ENCODE data around the gene BTF3L4.

Gene BTF3L4

DNA sequence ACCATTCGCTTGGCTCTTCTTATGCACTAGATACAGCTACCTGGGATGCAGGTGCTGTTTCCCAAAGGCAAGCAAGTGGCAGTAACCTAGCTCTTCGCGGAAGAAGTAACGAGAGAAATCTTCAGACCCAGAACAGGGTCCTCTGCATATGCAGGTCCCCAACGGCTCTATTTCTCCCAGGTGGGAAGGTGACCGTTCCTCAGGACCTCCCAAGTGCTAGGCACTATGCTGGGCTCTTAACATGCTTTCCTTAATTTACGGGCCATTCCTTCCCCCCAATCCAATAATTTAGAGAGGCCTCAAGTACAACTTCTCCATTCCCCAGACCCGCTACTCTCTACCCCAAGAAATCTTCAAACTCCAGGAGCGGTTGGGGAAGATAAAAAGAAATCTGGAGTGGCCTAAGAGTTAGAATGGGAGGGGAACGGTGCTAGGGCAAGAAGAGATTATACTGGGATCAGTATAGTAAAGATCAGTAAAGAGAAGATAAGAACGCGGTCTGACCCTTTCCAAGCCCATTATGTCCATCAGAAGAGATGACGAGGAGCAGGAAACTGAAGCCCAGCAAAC, 1.5 kb upstream of the BTF3L4 start:
- Histone ChIP-seq H3K36me3 (ENCODE audit: control insufficient read depth, insufficient read depth, low read length) (no peaks in the 10 kb centered on the region), H3K9me3 (ENCODE audit: control insufficient read depth, low read length) (no peaks in the 10 kb centered on the region), H2AFZ (peak overlapping the region; percentile 86), H3K9ac (no peak overlapping the region), H3K27me3 (ENCODE audit: control insufficient read depth, insufficient read depth, low read length) (no peaks in the 10 kb centered on the region), H3K4me1 (peaks cover 3% of the 10 kb centered on the region), H3K4me3 (ENCODE audit: low read depth, low read length) (peak overlapping the region; percentile 92), H3K4me2 (ENCODE audit: low read length) (peak overlapping the region; percentile 90), H3K79me2 (peaks cover 8% of the 10 kb centered on the region), H3K27ac (peak overlapping the region; percentile 81)
- TF ChIP-seq, protein P1, sequence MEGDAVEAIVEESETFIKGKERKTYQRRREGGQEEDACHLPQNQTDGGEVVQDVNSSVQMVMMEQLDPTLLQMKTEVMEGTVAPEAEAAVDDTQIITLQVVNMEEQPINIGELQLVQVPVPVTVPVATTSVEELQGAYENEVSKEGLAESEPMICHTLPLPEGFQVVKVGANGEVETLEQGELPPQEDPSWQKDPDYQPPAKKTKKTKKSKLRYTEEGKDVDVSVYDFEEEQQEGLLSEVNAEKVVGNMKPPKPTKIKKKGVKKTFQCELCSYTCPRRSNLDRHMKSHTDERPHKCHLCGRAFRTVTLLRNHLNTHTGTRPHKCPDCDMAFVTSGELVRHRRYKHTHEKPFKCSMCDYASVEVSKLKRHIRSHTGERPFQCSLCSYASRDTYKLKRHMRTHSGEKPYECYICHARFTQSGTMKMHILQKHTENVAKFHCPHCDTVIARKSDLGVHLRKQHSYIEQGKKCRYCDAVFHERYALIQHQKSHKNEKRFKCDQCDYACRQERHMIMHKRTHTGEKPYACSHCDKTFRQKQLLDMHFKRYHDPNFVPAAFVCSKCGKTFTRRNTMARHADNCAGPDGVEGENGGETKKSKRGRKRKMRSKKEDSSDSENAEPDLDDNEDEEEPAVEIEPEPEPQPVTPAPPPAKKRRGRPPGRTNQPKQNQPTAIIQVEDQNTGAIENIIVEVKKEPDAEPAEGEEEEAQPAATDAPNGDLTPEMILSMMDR (IDR thresholded peaks at IDR 0.05) = no peak

DNA sequence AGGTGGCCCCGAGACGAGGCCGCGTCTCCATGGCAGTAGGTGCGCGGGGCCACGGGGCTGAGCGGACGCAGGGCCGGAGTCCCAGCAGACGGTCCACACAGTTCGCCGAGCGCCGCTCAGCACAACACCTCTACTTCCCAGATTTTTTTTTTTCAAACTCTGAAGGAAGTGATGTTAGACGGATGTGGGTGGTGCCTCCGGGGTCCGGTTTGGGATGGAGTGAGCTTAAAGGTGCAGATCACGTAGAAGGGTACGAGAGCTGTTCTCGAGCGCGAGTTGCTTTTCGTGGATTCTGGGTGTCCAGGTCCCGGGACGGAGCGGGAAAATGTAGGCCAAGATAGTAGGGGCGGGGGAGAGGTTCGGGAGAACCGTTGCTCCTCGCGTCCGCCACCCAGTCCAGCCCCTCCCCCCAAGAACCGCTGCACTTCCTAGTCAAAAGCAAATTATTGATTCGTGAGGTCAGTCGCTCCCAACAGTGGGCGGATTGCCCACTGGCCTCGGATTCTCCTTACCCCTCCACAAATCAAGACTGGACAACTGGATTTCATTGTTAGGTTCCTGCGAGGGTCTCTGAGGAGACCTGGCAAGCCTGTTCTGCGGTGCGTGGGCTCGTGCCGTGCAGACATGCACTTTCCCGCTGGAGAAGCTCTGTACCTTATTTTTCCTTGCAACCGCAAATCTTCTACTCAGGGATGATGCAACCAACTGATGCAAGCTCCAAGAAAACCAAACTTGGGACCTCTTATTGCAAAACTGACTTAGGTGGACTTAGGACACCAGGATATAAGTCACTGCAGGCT, 829 bp upstream of the BTF3L4 start, which contains the start of gene TXNDC12:
Gene TXNDC12 (minus strand): TSS at position 126 of the 800 bp plus-strand sequence. CDS start 95 bp downstream, at position 31.
- Histone ChIP-seq H3K4me2 (ENCODE audit: low read length) (peak within 1 kb of the TSS; percentile 90), H3K79me2 (peaks cover 8% of the 10 kb centered on the region), H3K9ac (no peak within 1 kb of the TSS), H3K4me1 (peaks cover 3% of the 10 kb centered on the region), H3K9me3 (ENCODE audit: control insufficient read depth, low read length) (no peaks in the 10 kb centered on the region), H3K27me3 (ENCODE audit: control insufficient read depth, insufficient read depth, low read length) (no peaks in the 10 kb centered on the region), H2AFZ (peak within 1 kb of the TSS; percentile 86), H3K36me3 (ENCODE audit: control insufficient read depth, insufficient read depth, low read length) (no peaks in the 10 kb centered on the region), H3K27ac (peak within 1 kb of the TSS; percentile 81), H3K4me3 (ENCODE audit: low read depth, low read length) (peak within 1 kb of the TSS; percentile 92)
- TF ChIP-seq, protein P1 (IDR thresholded peaks at IDR 0.05) = no peak

DNA sequence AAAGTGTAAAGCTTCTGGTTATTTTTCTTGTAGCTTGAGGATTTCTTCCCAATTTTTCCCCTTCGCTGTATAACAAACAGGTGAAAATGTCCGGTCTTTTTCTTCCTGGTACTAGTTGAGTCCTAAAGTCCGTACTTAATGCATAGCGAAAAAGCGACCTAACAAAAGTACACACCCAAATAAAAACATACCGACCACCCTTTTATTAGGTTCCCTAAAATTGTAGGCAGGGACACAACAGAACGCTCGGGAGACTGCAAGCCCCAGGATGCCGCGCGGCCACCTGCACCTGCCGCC, 281 bp upstream of the BTF3L4 start:
- H3K9ac ChIP-seq = no peak overlapping the region
- H3K36me3 ChIP-seq (ENCODE audit: control insufficient read depth, insufficient read depth, low read length) = no peaks in the 10 kb centered on the region
- TF ChIP-seq, protein P1 (IDR thresholded peaks at IDR 0.05) = no peak
- H3K79me2 ChIP-seq = peaks cover 12% of the 10 kb centered on the region
- H3K4me1 ChIP-seq = peaks cover 3% of the 10 kb centered on the region
- H3K9me3 ChIP-seq (ENCODE audit: control insufficient read depth, low read length) = no peaks in the 10 kb centered on the region
- peak overlapping the region; percentile 92 for H3K4me3 ChIP-seq (ENCODE audit: low read depth, low read length)
- H3K4me2 ChIP-seq (ENCODE audit: low read length) = peak overlapping the region; percentile 90
- peak overlapping the region; percentile 86 for H2AFZ ChIP-seq
- peak overlapping the region; percentile 81 for H3K27ac ChIP-seq
- H3K27me3 ChIP-seq (ENCODE audit: control insufficient read depth, insufficient read depth, low read length) = no peaks in the 10 kb centered on the region

DNA sequence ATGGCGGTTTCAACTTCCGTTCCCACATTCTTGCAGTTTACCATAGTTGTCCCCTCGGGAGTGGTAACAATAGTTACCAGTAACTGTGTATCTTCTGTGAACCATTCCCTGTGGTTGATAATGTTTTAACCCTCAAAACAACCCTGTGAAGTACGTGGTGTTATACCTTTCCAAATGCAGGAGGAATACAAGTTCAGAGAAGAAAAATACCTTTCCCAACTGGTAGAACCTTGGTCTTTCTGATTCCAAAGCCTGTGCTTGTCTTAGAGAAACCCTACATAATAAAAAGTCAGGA, 789 bp downstream of the BTF3L4 start:
- Histone ChIP-seq H3K4me2 (ENCODE audit: low read length) (peak overlapping the region; percentile 85), H3K27ac (peak overlapping the region; percentile 86), H3K4me1 (peaks cover 3% of the 10 kb centered on the region), H2AFZ (no peak overlapping the region), H3K9ac (no peak overlapping the region), H3K79me2 (peaks cover 15% of the 10 kb centered on the region), H3K27me3 (ENCODE audit: control insufficient read depth, insufficient read depth, low read length) (no peaks in the 10 kb centered on the region), H3K4me3 (ENCODE audit: low read depth, low read length) (peak overlapping the region; percentile 92), H3K9me3 (ENCODE audit: control insufficient read depth, low read length) (no peaks in the 10 kb centered on the region), H3K36me3 (ENCODE audit: control insufficient read depth, insufficient read depth, low read length) (no peaks in the 10 kb centered on the region)
- TF ChIP-seq, protein P1 (IDR thresholded peaks at IDR 0.05) = no peak

All from parathyroid adenoma (tissue), 2 donors.